ENCODE data around the gene SYF2. TPM values are rescaled to one million over a fixed set of nuclear protein-coding genes. Genes with fewer than 3 reads are reported as not detected.
"Not testable (repeated sequence)": the region's sequence is repeated elsewhere in the genome, so short reads cannot be mapped to it uniquely, and the experiment has no call there.

The SYF2 gene
- total and polyA plus RNA-seq, 5 experiments from 2014 or later = 69.1 to 87.6 (median 78.6) TPM

GRCh38 chr1:25243907-25244306 lies 11.6 kb upstream of the SYF2 start:
- POLR2A ChIA-PET = interaction anchor here (9.3 kb wide), 1 partner anchor 13 kb away, joined by 187 read pairs; the partner anchor contains the start of gene SYF2
- peaks cover 8 to 75% (median 28%) of the 10 kb centered on the region in 3 donors for H3K36me3 Mint-ChIP-seq

GRCh38 chr1:25239681-25240541 lies 7.6 kb upstream of the SYF2 start:
- H3K4me3 Mint-ChIP-seq = peak overlapping the region; percentile 86 to 97 (median 93)
- peak; percentile 72 to 88 (median 79) for DNase-seq
- H3K36me3 Mint-ChIP-seq = peaks cover 0 to 66% (median 18%) of the 10 kb centered on the region in 3 donors
- H3K4me1 Mint-ChIP-seq = peaks cover 22 to 79% (median 60%) of the 10 kb centered on the region in 4 donors
- POLR2A ChIA-PET = interaction anchor here (0.8 to 9.3 kb wide), 7 partner anchors 8 to 593 kb away, joined by 3 to 187 read pairs (median 5); partner anchors contain the start of genes MACO1, RSRP1 and SYF2
- peaks cover 0 to 2% (median 0%) of the 10 kb centered on the region in 5 donors for H3K27me3 Mint-ChIP-seq
- H3K9me3 Mint-ChIP-seq = no peaks in the 10 kb centered on the region
- H3K27ac Mint-ChIP-seq = peak overlapping the region; percentile 93 to 98 (median 97)
- peak; percentile 85 to 87 for ATAC-seq

More at GRCh38 chr1:25243907-25244306, 11.6 kb upstream of the SYF2 start:
- no peak for ATAC-seq
- Mint-ChIP-seq H3K4me1 (peaks cover 29 to 84% (median 76%) of the 10 kb centered on the region in 4 donors), H3K9me3 (peaks cover 0 to 2% (median 0%) of the 10 kb centered on the region in 9 donors), H3K4me3 (peak overlapping the region in 9 of 10 donors; percentile 4 to 99 (median 32)), H3K27ac (peak overlapping the region in 7 of 10 donors; percentile 22 to 75 (median 33)), H3K27me3 (peaks cover 0 to 6% (median 0%) of the 10 kb centered on the region in 5 donors)
- DNase-seq = no peak

- POLR2A ChIA-PET = interaction anchor here (0.6 to 0.7 kb wide), 2 partner anchors 110 to 325 kb away, joined by 3 to 11 read pairs; no protein-coding TSS in a partner anchor
- H3K36me3 Mint-ChIP-seq = peaks cover 0 to 59% (median 10%) of the 10 kb centered on the region in 3 donors
- no peaks in the 10 kb centered on the region for H3K9me3 Mint-ChIP-seq
- H3K27ac Mint-ChIP-seq = peak overlapping the region in 7 of 10 donors; percentile 64 to 86 (median 74)
- ATAC-seq (no peak), DNase-seq (no peak)
- H3K4me1 Mint-ChIP-seq = peaks cover 18 to 71% (median 48%) of the 10 kb centered on the region in 4 donors
- H3K27me3 Mint-ChIP-seq = peaks cover 0 to 2% (median 0%) of the 10 kb centered on the region in 5 donors
- peak overlapping the region in 1 of 10 donors; percentile 45 for H3K4me3 Mint-ChIP-seq
Measured at GRCh38 chr1:25238046-25238445, 5.7 kb upstream of the SYF2 start.

GRCh38 chr1:25236261-25236660 lies 4.0 kb upstream of the SYF2 start:
- not testable (repeated sequence) for DNase-seq, ATAC-seq, H3K9me3 Mint-ChIP-seq, H3K27me3 Mint-ChIP-seq
- H3K4me1 Mint-ChIP-seq = peaks cover 19 to 65% (median 44%) of the 10 kb centered on the region in 4 donors
- H3K4me3 Mint-ChIP-seq = peak overlapping the region in 1 of 10 donors; percentile 6
- H3K36me3 Mint-ChIP-seq = peaks cover 0 to 43% (median 3%) of the 10 kb centered on the region in 3 donors
- POLR2A ChIA-PET = interaction anchor here (0.7 to 2.0 kb wide), 2 partner anchors 10 to 436 kb away, joined by 4 to 11 read pairs; partner anchors contain the start of gene RSRP1
- peak overlapping the region in 4 of 10 donors; percentile 54 to 64 (median 59) for H3K27ac Mint-ChIP-seq

- Mint-ChIP-seq H3K36me3 (peaks cover 0 to 38% (median 4%) of the 10 kb centered on the region in 3 donors), H3K27ac (peak overlapping the region in 4 of 10 donors; percentile 44 to 76 (median 48)), H3K4me1 (peaks cover 18 to 63% (median 44%) of the 10 kb centered on the region in 4 donors), H3K4me3 (peak overlapping the region in 1 of 10 donors; percentile 41)
- H3K9me3 Mint-ChIP-seq, DNase-seq, ATAC-seq, H3K27me3 Mint-ChIP-seq: not testable (repeated sequence)
- POLR2A ChIA-PET = interaction anchor here (0.7 to 2.0 kb wide), 4 partner anchors 9 to 435 kb away, joined by 3 to 11 read pairs (median 4); partner anchors contain the start of gene RSRP1
Measured at GRCh38 chr1:25235411-25235810, 3.1 kb upstream of the SYF2 start.

- no peak overlapping the region for H3K27ac Mint-ChIP-seq
- no peak overlapping the region for H3K4me3 Mint-ChIP-seq
- H3K9me3 Mint-ChIP-seq = no peaks in the 10 kb centered on the region
- H3K36me3 Mint-ChIP-seq = peaks cover 1 to 51% (median 9%) of the 10 kb centered on the region in 3 donors
- peaks cover 11 to 54% (median 34%) of the 10 kb centered on the region in 4 donors for H3K4me1 Mint-ChIP-seq
- H3K27me3 Mint-ChIP-seq = no peaks in the 10 kb centered on the region
- ATAC-seq (peak; percentile 36 to 58), DNase-seq (peak; percentile 32 to 80 (median 58))
- POLR2A ChIA-PET = interaction anchor here (0.6 to 5.7 kb wide), 31 partner anchors 9 to 1273 kb away, joined by 3 to 187 read pairs (median 4); partner anchors contain the start of genes MACO1, MTFR1L, PNRC2 and RSRP1
Measured at GRCh38 chr1:25232866-25233784, 823 bp upstream of the SYF2 start.

GRCh38 chr1:25223471-25223870 lies 8.8 kb downstream of the SYF2 start:
- H3K36me3 Mint-ChIP-seq = peaks cover 13 to 87% (median 34%) of the 10 kb centered on the region in 3 donors
- H3K4me1 Mint-ChIP-seq = peaks cover 0 to 7% (median 3%) of the 10 kb centered on the region in 4 donors
- H3K9me3 Mint-ChIP-seq = no peaks in the 10 kb centered on the region
- ATAC-seq (no peak), DNase-seq (no peak)
- no peaks in the 10 kb centered on the region for H3K27me3 Mint-ChIP-seq
- no peak overlapping the region for H3K27ac Mint-ChIP-seq
- POLR2A ChIA-PET = no interaction called here
- H3K4me3 Mint-ChIP-seq = no peak overlapping the region

- Mint-ChIP-seq H3K9me3 (no peaks in the 10 kb centered on the region), H3K4me3 (no peak overlapping the region), H3K36me3 (peaks cover 8 to 79% (median 30%) of the 10 kb centered on the region in 3 donors), H3K27me3 (no peaks in the 10 kb centered on the region), H3K4me1 (peaks cover 0 to 4% (median 0%) of the 10 kb centered on the region in 4 donors), H3K27ac (peak overlapping the region in 1 of 10 donors; percentile 40)
- POLR2A ChIA-PET = no interaction called here
- ATAC-seq (no peak), DNase-seq (no peak)
Measured at GRCh38 chr1:25222606-25223005, 9.7 kb downstream of the SYF2 start.

- Mint-ChIP-seq H3K36me3 (peaks cover 8 to 59% (median 20%) of the 10 kb centered on the region in 3 donors), H3K27me3 (no peaks in the 10 kb centered on the region), H3K9me3 (no peaks in the 10 kb centered on the region), H3K27ac (peak overlapping the region in 3 of 10 donors; percentile 14 to 31 (median 20)), H3K4me3 (no peak overlapping the region), H3K4me1 (peaks cover 0 to 8% (median 5%) of the 10 kb centered on the region in 4 donors)
- no peak for ATAC-seq
- POLR2A ChIA-PET = interaction anchor here (0.6 to 2.3 kb wide), 3 partner anchors 11 to 224 kb away, joined by 3 to 9 read pairs (median 5); partner anchors contain the start of gene SYF2
- no peak for DNase-seq
Measured at GRCh38 chr1:25220666-25221065, 11.6 kb downstream of the SYF2 start.

- POLR2A ChIA-PET = interaction anchor here (2.3 kb wide), 1 partner anchor 12 kb away, joined by 9 read pairs; the partner anchor contains the start of gene SYF2
- DNase-seq (no peak), ATAC-seq (no peak)
- Mint-ChIP-seq H3K9me3 (no peaks in the 10 kb centered on the region), H3K4me1 (peaks cover 0 to 8% (median 5%) of the 10 kb centered on the region in 4 donors), H3K27ac (peak overlapping the region in 6 of 10 donors; percentile 2 to 67 (median 22)), H3K36me3 (peaks cover 6 to 54% (median 17%) of the 10 kb centered on the region in 3 donors), H3K4me3 (no peak overlapping the region), H3K27me3 (no peaks in the 10 kb centered on the region)
Measured at GRCh38 chr1:25219661-25220251, 12.5 kb downstream of the SYF2 start.

- DNase-seq (no peak), ATAC-seq (peak in 1 of 2 donors; percentile 12)
- peaks cover 0 to 8% (median 5%) of the 10 kb centered on the region in 4 donors for H3K4me1 Mint-ChIP-seq
- H3K4me3 Mint-ChIP-seq = no peak overlapping the region
- peak overlapping the region in 2 of 10 donors; percentile 52 to 71 for H3K27ac Mint-ChIP-seq
- POLR2A ChIA-PET = no interaction called here
- peaks cover 0 to 35% (median 7%) of the 10 kb centered on the region in 3 donors for H3K36me3 Mint-ChIP-seq
- no peaks in the 10 kb centered on the region for H3K27me3 Mint-ChIP-seq
- H3K9me3 Mint-ChIP-seq = no peaks in the 10 kb centered on the region
Measured at GRCh38 chr1:25217598-25218232, 14.6 kb downstream of the SYF2 start.
